ENCODE measurements around the gene PPIAL4G.
"Not testable (repeated sequence)": the region's sequence is repeated elsewhere in the genome, so short reads cannot be mapped to it uniquely, and the experiment has no call there.

PPIAL4G gene

GRCh38 chr1:148434832-148435231 lies 48.3 kb downstream of the PPIAL4G start:
- Histone ChIP-seq H3K27ac (no peak overlapping the region), H3K4me2 (ENCODE audit: low read length) (no peak overlapping the region), H3K9me3 (ENCODE audit: control insufficient read depth, low read length) (no peaks in the 10 kb centered on the region), H3K4me1 (no peaks in the 10 kb centered on the region), H3K4me3 (ENCODE audit: low read depth, low read length) (no peak overlapping the region), H3K79me2 (no peaks in the 10 kb centered on the region), H3K36me3 (ENCODE audit: control insufficient read depth, insufficient read depth, low read length) (no peaks in the 10 kb centered on the region), H3K27me3 (ENCODE audit: control insufficient read depth, insufficient read depth, low read length) (no peaks in the 10 kb centered on the region), H2AFZ (no peak overlapping the region), H3K9ac (no peak overlapping the region)
- TF ChIP-seq, protein P1, sequence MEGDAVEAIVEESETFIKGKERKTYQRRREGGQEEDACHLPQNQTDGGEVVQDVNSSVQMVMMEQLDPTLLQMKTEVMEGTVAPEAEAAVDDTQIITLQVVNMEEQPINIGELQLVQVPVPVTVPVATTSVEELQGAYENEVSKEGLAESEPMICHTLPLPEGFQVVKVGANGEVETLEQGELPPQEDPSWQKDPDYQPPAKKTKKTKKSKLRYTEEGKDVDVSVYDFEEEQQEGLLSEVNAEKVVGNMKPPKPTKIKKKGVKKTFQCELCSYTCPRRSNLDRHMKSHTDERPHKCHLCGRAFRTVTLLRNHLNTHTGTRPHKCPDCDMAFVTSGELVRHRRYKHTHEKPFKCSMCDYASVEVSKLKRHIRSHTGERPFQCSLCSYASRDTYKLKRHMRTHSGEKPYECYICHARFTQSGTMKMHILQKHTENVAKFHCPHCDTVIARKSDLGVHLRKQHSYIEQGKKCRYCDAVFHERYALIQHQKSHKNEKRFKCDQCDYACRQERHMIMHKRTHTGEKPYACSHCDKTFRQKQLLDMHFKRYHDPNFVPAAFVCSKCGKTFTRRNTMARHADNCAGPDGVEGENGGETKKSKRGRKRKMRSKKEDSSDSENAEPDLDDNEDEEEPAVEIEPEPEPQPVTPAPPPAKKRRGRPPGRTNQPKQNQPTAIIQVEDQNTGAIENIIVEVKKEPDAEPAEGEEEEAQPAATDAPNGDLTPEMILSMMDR (IDR thresholded peaks at IDR 0.05), result no peak

GRCh38 chr1:148432916-148433317 lies 50.2 kb downstream of the PPIAL4G start:
- H3K27me3 ChIP-seq (ENCODE audit: control insufficient read depth, insufficient read depth, low read length); H3K4me3 ChIP-seq (ENCODE audit: low read depth, low read length); H3K79me2 ChIP-seq; H3K4me2 ChIP-seq (ENCODE audit: low read length); H3K27ac ChIP-seq; H3K36me3 ChIP-seq (ENCODE audit: control insufficient read depth, insufficient read depth, low read length); H3K9ac ChIP-seq; H3K4me1 ChIP-seq; H2AFZ ChIP-seq; H3K9me3 ChIP-seq (ENCODE audit: control insufficient read depth, low read length): not testable (repeated sequence)

Data from parathyroid adenoma (tissue), 2 donors.